ENCODE results near the gene MYLK. TPM values are rescaled to one million over a fixed set of nuclear protein-coding genes. Genes with fewer than 3 reads are reported as not detected.

MYLK gene
- total and polyA plus RNA-seq, 2 donors (not counting 1 experiment from before 2014, with no cell fraction given) = 0.51 TPM; not detected in 1

DNA sequence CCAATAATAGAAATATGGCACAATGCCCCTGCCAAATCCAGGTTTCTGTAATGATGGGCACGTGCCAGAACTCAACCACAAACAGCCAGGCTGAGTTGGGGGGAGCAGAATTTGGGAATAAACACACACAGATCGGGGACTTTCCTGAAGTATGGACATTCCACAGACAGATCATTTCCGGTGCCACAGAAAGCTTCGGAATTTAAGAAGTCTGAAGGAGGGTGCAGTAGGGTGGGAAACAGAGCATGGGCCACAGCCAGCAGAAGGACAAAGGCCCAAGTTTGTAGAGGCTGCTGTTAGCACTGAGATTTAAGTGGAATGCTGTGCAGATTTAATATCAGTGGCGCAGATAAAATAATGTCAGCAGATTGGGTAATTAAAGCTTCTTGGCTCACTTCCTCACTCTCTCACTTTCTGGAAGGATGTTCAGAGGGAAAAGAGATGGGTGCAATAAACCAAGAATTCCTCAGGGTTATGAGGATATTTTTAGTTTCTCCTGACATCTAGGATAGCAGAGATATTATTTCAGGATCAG lies 67.4 kb downstream of the MYLK start:
- TF ChIP-seq EZH2 (IDR thresholded peaks at IDR 0.05; ENCODE audit: borderline replicate concordance, insufficient read depth, low read depth, low read length, poor library complexity, severe bottlenecking) = no peak
- TF ChIP-seq, protein P1, sequence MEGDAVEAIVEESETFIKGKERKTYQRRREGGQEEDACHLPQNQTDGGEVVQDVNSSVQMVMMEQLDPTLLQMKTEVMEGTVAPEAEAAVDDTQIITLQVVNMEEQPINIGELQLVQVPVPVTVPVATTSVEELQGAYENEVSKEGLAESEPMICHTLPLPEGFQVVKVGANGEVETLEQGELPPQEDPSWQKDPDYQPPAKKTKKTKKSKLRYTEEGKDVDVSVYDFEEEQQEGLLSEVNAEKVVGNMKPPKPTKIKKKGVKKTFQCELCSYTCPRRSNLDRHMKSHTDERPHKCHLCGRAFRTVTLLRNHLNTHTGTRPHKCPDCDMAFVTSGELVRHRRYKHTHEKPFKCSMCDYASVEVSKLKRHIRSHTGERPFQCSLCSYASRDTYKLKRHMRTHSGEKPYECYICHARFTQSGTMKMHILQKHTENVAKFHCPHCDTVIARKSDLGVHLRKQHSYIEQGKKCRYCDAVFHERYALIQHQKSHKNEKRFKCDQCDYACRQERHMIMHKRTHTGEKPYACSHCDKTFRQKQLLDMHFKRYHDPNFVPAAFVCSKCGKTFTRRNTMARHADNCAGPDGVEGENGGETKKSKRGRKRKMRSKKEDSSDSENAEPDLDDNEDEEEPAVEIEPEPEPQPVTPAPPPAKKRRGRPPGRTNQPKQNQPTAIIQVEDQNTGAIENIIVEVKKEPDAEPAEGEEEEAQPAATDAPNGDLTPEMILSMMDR (IDR thresholded peaks at IDR 0.05) = no peak
- Histone ChIP-seq H3K27ac (ENCODE audit: low read length in 2 of 2) (no peak overlapping the region), H3K4me2 (replicated peaks; ENCODE audit: low read depth, low read length, poor library complexity, severe bottlenecking) (no peak overlapping the region), H3K9ac (ENCODE audit: low read length) (no peak overlapping the region), H4K20me1 (ENCODE audit: control insufficient read depth, insufficient read depth, low read length, poor library complexity, severe bottlenecking) (no peaks in the 10 kb centered on the region), H3K4me3 (ENCODE audit: control extremely low read depth in 1 of 5, extremely low read depth in 1 of 5, insufficient read depth in 1 of 5, low read depth in 2 of 5, low read length in 4 of 5) (no peak overlapping the region), H3K4me1 (ENCODE audit: control insufficient read depth in 2 of 2, insufficient read depth in 2 of 2, low read length in 2 of 2) (no peaks in the 10 kb centered on the region), H3K79me2 (ENCODE audit: control insufficient read depth, insufficient read depth, low read length) (no peaks in the 10 kb centered on the region), H3K36me3 (replicated peaks in 1 of 2; ENCODE audit: control extremely low read depth in 1 of 2, control insufficient read depth in 1 of 2, extremely low read depth in 1 of 2, insufficient read depth in 2 of 2, low read length in 1 of 2) (no peaks in the 10 kb centered on the region), H2AFZ (ENCODE audit: insufficient read depth, low read depth, low read length, poor library complexity, severe bottlenecking) (no peak overlapping the region), H3K27me3 (replicated peaks in 1 of 4; ENCODE audit: control extremely low read depth in 1 of 4, control insufficient read depth in 3 of 4, insufficient read depth in 4 of 4, low read length in 3 of 4) (no peaks in the 10 kb centered on the region), H3K9me3 (ENCODE audit: control extremely low read depth in 1 of 3, control insufficient read depth in 2 of 3, insufficient read depth in 1 of 3, low read length in 2 of 3) (no peaks in the 10 kb centered on the region)
- intact Hi-C loops (cut with micrococcal nuclease) = no loop called here
- no peak for ATAC-seq (ENCODE audit: low read depth)
- Mint-ChIP-seq H3K27me3 (peaks cover 12% of the 10 kb centered on the region), H3K4me1 (no peaks in the 10 kb centered on the region), H3K4me3 (no peak overlapping the region), H3K27ac (no peak overlapping the region), H3K9me3 (ENCODE audit: insufficient read depth) (no peaks in the 10 kb centered on the region)
- ChIA-PET CTCF (no interaction called here), POLR2A (no interaction called here)
- WGBS (ENCODE audit: insufficient coverage) = 92% methylated on average over 2 of the region's 5 CpGs
- DNase-seq = no peak

DNA sequence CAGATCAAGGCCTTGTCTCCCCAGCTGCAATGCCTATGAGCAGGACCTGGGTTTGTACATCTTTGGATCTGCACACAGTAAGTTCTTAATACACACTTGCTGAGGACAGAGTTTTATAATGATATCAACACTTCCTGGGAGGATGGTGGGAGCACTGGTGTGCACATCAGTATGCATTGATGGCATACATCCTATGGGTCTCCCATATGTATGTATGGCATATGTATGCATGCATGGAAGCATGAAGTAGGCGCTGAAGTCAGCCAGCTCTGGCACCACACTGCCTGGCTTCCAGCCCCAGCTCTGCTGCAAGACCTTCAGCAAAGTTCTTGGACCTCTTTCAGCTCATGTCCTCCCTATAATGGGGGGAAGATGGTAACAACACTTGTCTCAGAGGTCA lies 68.2 kb downstream of the MYLK start:
- no peak overlapping the region for H3K27ac Mint-ChIP-seq
- Histone ChIP-seq H3K4me3 (ENCODE audit: control extremely low read depth in 1 of 5, extremely low read depth in 1 of 5, insufficient read depth in 1 of 5, low read depth in 2 of 5, low read length in 4 of 5) (no peak overlapping the region), H3K9me3 (ENCODE audit: control extremely low read depth in 1 of 3, control insufficient read depth in 2 of 3, insufficient read depth in 1 of 3, low read length in 2 of 3) (no peaks in the 10 kb centered on the region), H3K79me2 (ENCODE audit: control insufficient read depth, insufficient read depth, low read length) (no peaks in the 10 kb centered on the region), H3K27ac (ENCODE audit: low read length in 2 of 2) (no peak overlapping the region), H2AFZ (ENCODE audit: insufficient read depth, low read depth, low read length, poor library complexity, severe bottlenecking) (no peak overlapping the region), H3K27me3 (replicated peaks in 1 of 4; ENCODE audit: control extremely low read depth in 1 of 4, control insufficient read depth in 3 of 4, insufficient read depth in 4 of 4, low read length in 3 of 4) (no peaks in the 10 kb centered on the region), H3K4me2 (replicated peaks; ENCODE audit: low read depth, low read length, poor library complexity, severe bottlenecking) (no peak overlapping the region), H3K9ac (ENCODE audit: low read length) (no peak overlapping the region), H3K4me1 (ENCODE audit: control insufficient read depth in 2 of 2, insufficient read depth in 2 of 2, low read length in 2 of 2) (no peaks in the 10 kb centered on the region), H3K36me3 (replicated peaks in 1 of 2; ENCODE audit: control extremely low read depth in 1 of 2, control insufficient read depth in 1 of 2, extremely low read depth in 1 of 2, insufficient read depth in 2 of 2, low read length in 1 of 2) (no peaks in the 10 kb centered on the region), H4K20me1 (ENCODE audit: control insufficient read depth, insufficient read depth, low read length, poor library complexity, severe bottlenecking) (no peaks in the 10 kb centered on the region)
- ChIA-PET CTCF (no interaction called here), POLR2A (no interaction called here)
- WGBS (ENCODE audit: insufficient coverage) = no CpG with 5 or more reads among the region's 1 CpG
- H3K4me3 Mint-ChIP-seq = no peak overlapping the region
- DNase-seq = no peak
- no peak for ATAC-seq (ENCODE audit: low read depth)
- H3K27me3 Mint-ChIP-seq = peaks cover 9% of the 10 kb centered on the region
- no peaks in the 10 kb centered on the region for H3K4me1 Mint-ChIP-seq
- H3K9me3 Mint-ChIP-seq (ENCODE audit: insufficient read depth) = no peaks in the 10 kb centered on the region
- intact Hi-C loops (cut with micrococcal nuclease) = no loop called here
- no peak for TF ChIP-seq EZH2 (IDR thresholded peaks at IDR 0.05; ENCODE audit: borderline replicate concordance, insufficient read depth, low read depth, low read length, poor library complexity, severe bottlenecking)
- TF ChIP-seq, protein P1 (IDR thresholded peaks at IDR 0.05) = no peak

Data from B cell (primary cell).